HepG2 (cell line): Measurements from ENCODE around the gene B4GALT3. TPM values are rescaled to one million over a fixed set of nuclear protein-coding genes. Genes with fewer than 3 reads are reported as not detected.

Source experiments
- FOSL1 ChIP-seq: sonication (generic); formaldehyde crosslinking; IDR thresholded peaks from 2 replicates; pipeline ENCODE4 v1.9.0; 2021; ENCODE audit warnings: missing genetic modification reagents, borderline replicate concordance
- GATAD2A ChIP-seq: IDR thresholded peaks from 2 replicates; pipeline ENCODE4 v1.6.1; 2016
- MEIS2 ChIP-seq: sonication (generic); formaldehyde crosslinking; IDR thresholded peaks from 2 replicates; pipeline ENCODE4 v1.9.0; 2021; ENCODE audit warnings: mild to moderate bottlenecking, missing genetic modification reagents
- SIX1 ChIP-seq: sonication (generic); formaldehyde crosslinking; IDR thresholded peaks from 2 replicates; pipeline ENCODE4 v1.4.0; 2020; ENCODE audit warnings: missing genetic modification reagents, borderline replicate concordance
- TMF1 ChIP-seq: sonication (generic); formaldehyde crosslinking; IDR thresholded peaks from 2 replicates; pipeline ENCODE4 v1.8.1; 2022; ENCODE audit warnings: low read depth, missing genetic modification reagents
- ZNF75D ChIP-seq: sonication (generic); formaldehyde crosslinking; IDR thresholded peaks from 2 replicates; pipeline ENCODE4 v1.8.1; 2023; ENCODE audit warnings: missing genetic modification reagents, mild to moderate bottlenecking, borderline replicate concordance
- polyA plus RNA-seq, 8 experiments: library from polyadenylated mRNA; depleted of rRNA in 3 of 8; stranded (reverse) in 7 of 8; unstranded in 1 of 8; fragments of >200 nt; fragmentation: Illumina TruSeq in 4 of 8; extraction: Trizol in 4 of 8; gene quantifications; 2 replicates each; pipeline versions ENCODE4 v1.2.1 to v1.2.3, GENCODE V29; 2011 to 2016; ENCODE audit warnings: low read depth in 4 of 8, missing spikeins in 1 of 8, mixed read lengths in 1 of 8; ENCODE audit not compliant: insufficient read depth in 1 of 8
- total RNA-seq, 5 experiments: library from RNA; depleted of rRNA; stranded (reverse); fragments of >200 nt; fragmentation: Illumina TruSeq; extraction: Trizol; gene quantifications; 2 replicates each; pipeline ENCODE4 v1.2.3, GENCODE V29; 2016; ENCODE audit warnings: low read depth in 1 of 5
- TF ChIP-seq, protein P1 (sequence below): sonication (generic); formaldehyde crosslinking; IDR thresholded peaks from 2 replicates; pipeline ENCODE4 v1.5.0; 2020; ENCODE audit warnings: mild to moderate bottlenecking, missing genetic modification reagents, moderate library complexity
- TF ChIP-seq, protein P2 (sequence below), 2 experiments: sonication (generic) in 1 of 2; formaldehyde crosslinking in 1 of 2; IDR thresholded peaks; 2 replicates each; pipeline versions ENCODE4 v1.6.1 to v1.9.0; 2014 to 2022; ENCODE audit warnings: antibody characterized with exemption in 1 of 2, borderline replicate concordance in 1 of 2, inconsistent platforms in 1 of 2, low read depth in 1 of 2, missing genetic modification reagents in 1 of 2
- TF ChIP-seq, protein P3 (sequence below): sonication (generic); formaldehyde crosslinking; IDR thresholded peaks from 2 replicates; pipeline ENCODE4 v1.5.1; 2020; ENCODE audit warnings: mild to moderate bottlenecking, moderate library complexity, missing genetic modification reagents
- TF ChIP-seq, protein P4 (sequence below): sonication (generic); formaldehyde crosslinking; IDR thresholded peaks from 2 replicates; pipeline ENCODE4 v1.5.0; 2020; ENCODE audit warnings: missing genetic modification reagents
- TF ChIP-seq, protein P5 (sequence below): sonication (generic); formaldehyde crosslinking; IDR thresholded peaks from 2 replicates; pipeline ENCODE4 v1.4.0; 2020; ENCODE audit warnings: missing genetic modification reagents, mild to moderate bottlenecking, borderline replicate concordance
- TF ChIP-seq, protein P6 (sequence below): sonication (generic); formaldehyde crosslinking; IDR thresholded peaks from 2 replicates; pipeline ENCODE4 v1.4.0; 2020; ENCODE audit warnings: missing genetic modification reagents

Gene B4GALT3
- total and polyA plus RNA-seq, 2 of the 13 experiments (the other 11 are each of a cell fraction or from before 2014, with no cell fraction given): 35.6 to 40.4 TPM

DNA sequence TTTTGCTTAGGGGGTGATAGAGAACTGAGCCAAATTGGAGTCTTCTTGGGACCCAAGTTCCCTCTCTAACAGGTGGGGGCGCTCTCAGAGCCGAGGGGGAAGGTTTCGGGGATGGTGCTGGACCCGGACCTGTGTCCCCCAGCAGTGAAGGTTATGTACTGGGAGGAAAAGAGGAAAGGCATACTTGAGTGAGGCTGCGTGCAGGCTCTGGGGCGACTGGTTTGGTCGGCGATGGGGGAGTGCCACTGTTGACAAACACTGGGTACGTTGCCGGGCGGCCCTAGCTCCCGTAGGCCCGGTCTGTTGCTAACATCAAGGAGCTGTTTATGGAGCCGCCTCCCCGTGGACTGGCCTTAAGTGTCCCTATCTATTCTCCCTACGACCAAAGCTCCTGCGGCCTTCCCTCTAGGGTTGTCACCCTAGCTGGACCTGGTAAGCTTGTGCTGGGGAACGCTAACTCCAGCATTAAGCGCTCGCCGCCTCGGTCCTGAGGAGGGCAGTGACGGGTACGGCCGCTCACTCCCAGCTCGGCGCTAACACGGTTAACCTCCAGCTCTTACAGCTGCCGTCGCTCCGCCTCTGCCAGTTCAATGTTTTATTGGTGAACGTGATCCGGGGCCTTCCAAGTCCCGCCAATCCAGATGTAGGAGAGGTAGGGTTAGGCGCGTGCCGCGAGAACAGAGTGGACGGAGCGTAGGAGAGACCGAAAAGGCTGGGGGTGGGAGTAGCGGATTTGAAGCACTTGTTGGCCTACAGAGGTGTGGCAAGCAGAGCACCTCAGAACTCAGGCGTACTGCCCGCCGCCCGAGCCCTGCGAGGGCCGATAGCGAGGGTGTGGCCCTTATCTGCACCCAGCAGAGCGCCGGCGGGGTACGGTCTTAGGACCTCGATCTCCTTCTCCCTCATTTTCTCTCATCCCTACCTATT lies 11.3 kb downstream of the B4GALT3 start, which contains the start of gene PPOX (continued):
- TF ChIP-seq, protein P1, sequence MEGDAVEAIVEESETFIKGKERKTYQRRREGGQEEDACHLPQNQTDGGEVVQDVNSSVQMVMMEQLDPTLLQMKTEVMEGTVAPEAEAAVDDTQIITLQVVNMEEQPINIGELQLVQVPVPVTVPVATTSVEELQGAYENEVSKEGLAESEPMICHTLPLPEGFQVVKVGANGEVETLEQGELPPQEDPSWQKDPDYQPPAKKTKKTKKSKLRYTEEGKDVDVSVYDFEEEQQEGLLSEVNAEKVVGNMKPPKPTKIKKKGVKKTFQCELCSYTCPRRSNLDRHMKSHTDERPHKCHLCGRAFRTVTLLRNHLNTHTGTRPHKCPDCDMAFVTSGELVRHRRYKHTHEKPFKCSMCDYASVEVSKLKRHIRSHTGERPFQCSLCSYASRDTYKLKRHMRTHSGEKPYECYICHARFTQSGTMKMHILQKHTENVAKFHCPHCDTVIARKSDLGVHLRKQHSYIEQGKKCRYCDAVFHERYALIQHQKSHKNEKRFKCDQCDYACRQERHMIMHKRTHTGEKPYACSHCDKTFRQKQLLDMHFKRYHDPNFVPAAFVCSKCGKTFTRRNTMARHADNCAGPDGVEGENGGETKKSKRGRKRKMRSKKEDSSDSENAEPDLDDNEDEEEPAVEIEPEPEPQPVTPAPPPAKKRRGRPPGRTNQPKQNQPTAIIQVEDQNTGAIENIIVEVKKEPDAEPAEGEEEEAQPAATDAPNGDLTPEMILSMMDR (CRISPR knock-in tag): peak; percentile 61
- TF ChIP-seq, protein P2, sequence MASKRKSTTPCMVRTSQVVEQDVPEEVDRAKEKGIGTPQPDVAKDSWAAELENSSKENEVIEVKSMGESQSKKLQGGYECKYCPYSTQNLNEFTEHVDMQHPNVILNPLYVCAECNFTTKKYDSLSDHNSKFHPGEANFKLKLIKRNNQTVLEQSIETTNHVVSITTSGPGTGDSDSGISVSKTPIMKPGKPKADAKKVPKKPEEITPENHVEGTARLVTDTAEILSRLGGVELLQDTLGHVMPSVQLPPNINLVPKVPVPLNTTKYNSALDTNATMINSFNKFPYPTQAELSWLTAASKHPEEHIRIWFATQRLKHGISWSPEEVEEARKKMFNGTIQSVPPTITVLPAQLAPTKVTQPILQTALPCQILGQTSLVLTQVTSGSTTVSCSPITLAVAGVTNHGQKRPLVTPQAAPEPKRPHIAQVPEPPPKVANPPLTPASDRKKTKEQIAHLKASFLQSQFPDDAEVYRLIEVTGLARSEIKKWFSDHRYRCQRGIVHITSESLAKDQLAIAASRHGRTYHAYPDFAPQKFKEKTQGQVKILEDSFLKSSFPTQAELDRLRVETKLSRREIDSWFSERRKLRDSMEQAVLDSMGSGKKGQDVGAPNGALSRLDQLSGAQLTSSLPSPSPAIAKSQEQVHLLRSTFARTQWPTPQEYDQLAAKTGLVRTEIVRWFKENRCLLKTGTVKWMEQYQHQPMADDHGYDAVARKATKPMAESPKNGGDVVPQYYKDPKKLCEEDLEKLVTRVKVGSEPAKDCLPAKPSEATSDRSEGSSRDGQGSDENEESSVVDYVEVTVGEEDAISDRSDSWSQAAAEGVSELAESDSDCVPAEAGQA (IDR thresholded peaks at IDR 0.05; ENCODE audit: low read depth): no peak
- TF ChIP-seq, protein P2 (CRISPR knock-in tag; IDR thresholded peaks at IDR 0.05; ENCODE audit: borderline replicate concordance): no peak
- TF ChIP-seq GATAD2A: peak; percentile 57
- TF ChIP-seq FOSL1 (CRISPR knock-in tag): no peak
- TF ChIP-seq, protein P3, sequence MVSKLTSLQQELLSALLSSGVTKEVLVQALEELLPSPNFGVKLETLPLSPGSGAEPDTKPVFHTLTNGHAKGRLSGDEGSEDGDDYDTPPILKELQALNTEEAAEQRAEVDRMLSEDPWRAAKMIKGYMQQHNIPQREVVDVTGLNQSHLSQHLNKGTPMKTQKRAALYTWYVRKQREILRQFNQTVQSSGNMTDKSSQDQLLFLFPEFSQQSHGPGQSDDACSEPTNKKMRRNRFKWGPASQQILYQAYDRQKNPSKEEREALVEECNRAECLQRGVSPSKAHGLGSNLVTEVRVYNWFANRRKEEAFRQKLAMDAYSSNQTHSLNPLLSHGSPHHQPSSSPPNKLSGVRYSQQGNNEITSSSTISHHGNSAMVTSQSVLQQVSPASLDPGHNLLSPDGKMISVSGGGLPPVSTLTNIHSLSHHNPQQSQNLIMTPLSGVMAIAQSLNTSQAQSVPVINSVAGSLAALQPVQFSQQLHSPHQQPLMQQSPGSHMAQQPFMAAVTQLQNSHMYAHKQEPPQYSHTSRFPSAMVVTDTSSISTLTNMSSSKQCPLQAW (CRISPR knock-in tag): no peak
- TF ChIP-seq, protein P4, sequence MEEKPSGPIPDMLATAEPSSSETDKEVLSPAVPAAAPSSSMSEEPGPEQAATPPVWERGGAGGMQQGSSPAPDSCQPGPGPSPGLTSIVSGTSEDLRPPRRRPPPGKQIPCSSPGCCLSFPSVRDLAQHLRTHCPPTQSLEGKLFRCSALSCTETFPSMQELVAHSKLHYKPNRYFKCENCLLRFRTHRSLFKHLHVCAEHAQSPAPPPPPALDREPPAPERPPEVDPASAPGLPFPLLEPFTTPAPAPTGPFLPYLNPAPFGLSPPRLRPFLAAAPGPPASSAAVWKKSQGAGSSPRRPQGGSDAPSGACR (CRISPR knock-in tag): no peak; the same call in 1 of the 2 replicates
- TF ChIP-seq SIX1: no peak
- no peak; the same call in 1 of the 2 replicates for TF ChIP-seq MEIS2
- TF ChIP-seq, protein P5, sequence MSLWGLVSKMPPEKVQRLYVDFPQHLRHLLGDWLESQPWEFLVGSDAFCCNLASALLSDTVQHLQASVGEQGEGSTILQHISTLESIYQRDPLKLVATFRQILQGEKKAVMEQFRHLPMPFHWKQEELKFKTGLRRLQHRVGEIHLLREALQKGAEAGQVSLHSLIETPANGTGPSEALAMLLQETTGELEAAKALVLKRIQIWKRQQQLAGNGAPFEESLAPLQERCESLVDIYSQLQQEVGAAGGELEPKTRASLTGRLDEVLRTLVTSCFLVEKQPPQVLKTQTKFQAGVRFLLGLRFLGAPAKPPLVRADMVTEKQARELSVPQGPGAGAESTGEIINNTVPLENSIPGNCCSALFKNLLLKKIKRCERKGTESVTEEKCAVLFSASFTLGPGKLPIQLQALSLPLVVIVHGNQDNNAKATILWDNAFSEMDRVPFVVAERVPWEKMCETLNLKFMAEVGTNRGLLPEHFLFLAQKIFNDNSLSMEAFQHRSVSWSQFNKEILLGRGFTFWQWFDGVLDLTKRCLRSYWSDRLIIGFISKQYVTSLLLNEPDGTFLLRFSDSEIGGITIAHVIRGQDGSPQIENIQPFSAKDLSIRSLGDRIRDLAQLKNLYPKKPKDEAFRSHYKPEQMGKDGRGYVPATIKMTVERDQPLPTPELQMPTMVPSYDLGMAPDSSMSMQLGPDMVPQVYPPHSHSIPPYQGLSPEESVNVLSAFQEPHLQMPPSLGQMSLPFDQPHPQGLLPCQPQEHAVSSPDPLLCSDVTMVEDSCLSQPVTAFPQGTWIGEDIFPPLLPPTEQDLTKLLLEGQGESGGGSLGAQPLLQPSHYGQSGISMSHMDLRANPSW (CRISPR knock-in tag): no peak
- no peak for TF ChIP-seq TMF1 (CRISPR knock-in tag)
- TF ChIP-seq, protein P6, sequence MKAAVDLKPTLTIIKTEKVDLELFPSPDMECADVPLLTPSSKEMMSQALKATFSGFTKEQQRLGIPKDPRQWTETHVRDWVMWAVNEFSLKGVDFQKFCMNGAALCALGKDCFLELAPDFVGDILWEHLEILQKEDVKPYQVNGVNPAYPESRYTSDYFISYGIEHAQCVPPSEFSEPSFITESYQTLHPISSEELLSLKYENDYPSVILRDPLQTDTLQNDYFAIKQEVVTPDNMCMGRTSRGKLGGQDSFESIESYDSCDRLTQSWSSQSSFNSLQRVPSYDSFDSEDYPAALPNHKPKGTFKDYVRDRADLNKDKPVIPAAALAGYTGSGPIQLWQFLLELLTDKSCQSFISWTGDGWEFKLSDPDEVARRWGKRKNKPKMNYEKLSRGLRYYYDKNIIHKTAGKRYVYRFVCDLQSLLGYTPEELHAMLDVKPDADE (CRISPR knock-in tag): no peak
- no peak for TF ChIP-seq ZNF75D (CRISPR knock-in tag)
